NCI-H345 treated with DMSO at 0.1 percent for 48 hours (cell line): ENCODE results near the gene PIK3CD.

ENCODE experiments used
- DNase-seq: peaks from one replicate; lab custom pipeline; 2025; ENCODE audit not compliant: unreplicated experiment; lab: John Stamatoyannopoulos, UW

The PIK3CD gene

DNA sequence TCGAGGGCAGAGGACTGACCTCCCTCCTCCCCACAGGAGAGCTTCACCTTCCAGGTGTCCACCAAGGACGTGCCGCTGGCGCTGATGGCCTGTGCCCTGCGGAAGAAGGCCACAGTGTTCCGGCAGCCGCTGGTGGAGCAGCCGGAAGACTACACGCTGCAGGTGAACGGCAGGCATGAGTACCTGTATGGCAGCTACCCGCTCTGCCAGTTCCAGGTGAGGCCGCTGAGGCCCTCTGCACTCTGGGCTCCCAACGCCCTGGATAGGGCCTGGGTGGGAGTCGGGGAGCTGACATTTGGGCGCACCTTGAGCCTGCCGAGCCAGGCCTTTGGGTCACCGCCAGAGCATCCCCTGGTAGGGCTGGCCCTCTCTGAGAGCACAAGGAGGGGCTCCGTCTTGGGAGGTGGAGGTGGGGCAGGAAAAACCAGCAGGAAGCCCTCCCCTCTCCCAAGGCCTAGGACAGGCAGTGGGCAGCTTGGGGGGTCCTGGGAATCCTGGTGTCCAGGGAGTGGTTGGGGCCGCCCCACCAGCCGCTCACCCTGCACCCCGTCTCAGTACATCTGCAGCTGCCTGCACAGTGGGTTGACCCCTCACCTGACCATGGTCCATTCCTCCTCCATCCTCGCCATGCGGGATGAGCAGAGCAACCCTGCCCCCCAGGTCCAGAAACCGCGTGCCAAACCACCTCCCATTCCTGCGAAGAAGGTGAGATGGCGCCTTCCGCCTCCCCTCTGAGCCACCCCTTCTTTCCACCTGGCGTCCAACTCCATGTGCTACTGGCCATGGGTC is 65.1 kb downstream of the PIK3CD start:
- no peak for DNase-seq

DNA sequence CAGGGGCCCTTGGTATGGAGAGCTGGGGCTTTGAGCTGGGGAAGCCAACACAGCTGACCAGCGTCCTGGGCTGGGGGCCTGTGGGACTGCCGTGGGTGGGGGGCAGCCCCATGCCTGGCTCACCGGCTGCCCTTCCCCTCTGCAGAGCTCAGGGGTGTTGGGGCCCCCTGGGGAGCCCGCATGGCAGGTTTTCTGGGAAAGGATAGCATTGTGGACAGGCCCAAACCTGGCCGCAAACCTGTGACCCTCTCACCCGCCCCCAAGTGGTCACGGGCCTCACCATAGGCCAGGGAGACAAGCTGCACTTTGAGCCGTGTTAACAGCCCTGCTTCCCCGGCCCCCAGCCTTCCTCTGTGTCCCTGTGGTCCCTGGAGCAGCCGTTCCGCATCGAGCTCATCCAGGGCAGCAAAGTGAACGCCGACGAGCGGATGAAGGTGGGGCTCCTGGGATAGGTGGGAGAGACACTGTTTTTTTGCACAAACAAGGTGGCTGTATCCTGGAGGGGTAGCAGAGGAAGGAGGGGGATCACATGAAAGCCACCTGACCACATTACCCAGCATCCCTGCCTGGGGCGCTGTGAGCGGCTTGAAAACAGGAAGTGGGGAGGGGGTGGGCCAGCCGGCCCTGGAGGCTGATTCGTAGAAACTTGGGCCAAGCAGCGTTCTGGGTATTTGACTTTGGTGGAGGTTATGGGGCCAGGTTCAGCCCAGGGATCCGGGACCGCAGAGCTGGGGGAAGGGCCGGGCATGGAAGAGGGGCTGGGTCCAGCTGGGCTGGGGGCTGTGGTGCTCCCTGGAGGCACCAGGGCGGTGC is 65.9 kb downstream of the PIK3CD start:
- DNase-seq, result no peak

DNA sequence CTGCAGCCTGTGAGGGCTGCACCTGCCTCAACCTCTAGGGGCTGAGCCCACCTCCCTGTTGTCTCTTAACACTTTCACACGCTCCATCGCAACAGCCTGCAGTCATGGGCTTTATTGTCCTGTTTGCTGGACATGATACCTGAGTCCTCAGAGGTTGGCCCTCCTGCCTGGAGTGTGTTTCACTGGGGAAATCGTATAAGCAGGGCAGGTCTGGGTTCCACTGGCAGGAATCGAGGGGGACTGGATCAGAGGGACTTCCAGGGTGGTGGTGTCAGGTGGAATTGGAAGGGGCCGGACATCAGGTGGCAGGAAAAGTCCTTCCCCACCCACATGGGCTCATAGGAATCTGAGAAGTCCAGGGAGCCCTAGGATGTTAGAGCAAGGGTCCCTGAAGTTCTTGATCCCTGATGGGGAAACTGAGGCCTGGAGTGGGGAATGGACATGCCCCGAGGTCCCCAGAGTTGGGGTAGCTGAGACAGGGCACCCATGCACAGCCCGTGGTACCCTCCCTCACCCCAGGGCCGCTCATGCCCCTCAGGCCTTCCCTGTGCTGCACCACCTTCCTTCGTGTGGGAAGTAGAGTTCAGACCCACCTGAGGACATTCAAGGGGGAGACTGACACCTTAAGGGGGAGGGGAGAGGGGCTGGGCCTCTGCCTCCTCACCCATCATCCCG is 66.6 kb downstream of the PIK3CD start:
- no peak for DNase-seq

DNA sequence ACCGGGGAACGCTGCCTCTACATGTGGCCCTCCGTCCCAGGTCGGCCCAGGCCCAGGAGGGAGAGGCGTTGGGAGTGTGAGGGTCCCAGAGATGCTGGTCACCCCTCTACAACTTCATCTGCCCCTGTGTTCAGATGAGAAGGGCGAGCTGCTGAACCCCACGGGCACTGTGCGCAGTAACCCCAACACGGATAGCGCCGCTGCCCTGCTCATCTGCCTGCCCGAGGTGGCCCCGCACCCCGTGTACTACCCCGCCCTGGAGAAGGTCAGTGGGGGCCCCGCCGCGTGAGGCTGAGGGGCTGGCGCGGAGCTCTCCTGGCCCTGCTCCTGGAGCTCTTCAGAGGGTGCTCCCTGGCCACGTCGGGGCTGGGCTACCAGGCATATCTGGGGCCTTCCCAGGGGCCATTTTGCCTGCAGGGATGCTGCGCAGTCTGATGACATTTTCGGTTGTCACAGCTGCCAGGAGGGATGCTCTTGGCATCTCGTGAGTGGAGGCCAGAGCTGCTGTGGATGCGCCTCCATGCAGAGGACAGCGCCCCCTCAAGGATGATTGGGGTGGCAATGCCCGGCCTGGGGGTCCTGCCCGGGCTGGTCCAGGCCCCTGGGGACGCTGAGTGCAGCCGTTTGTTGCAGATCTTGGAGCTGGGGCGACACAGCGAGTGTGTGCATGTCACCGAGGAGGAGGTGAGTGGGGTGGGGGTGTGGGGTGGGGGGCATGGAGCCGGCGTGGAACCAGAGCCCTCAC is 68.6 kb downstream of the PIK3CD start:
- no peak for DNase-seq

DNA sequence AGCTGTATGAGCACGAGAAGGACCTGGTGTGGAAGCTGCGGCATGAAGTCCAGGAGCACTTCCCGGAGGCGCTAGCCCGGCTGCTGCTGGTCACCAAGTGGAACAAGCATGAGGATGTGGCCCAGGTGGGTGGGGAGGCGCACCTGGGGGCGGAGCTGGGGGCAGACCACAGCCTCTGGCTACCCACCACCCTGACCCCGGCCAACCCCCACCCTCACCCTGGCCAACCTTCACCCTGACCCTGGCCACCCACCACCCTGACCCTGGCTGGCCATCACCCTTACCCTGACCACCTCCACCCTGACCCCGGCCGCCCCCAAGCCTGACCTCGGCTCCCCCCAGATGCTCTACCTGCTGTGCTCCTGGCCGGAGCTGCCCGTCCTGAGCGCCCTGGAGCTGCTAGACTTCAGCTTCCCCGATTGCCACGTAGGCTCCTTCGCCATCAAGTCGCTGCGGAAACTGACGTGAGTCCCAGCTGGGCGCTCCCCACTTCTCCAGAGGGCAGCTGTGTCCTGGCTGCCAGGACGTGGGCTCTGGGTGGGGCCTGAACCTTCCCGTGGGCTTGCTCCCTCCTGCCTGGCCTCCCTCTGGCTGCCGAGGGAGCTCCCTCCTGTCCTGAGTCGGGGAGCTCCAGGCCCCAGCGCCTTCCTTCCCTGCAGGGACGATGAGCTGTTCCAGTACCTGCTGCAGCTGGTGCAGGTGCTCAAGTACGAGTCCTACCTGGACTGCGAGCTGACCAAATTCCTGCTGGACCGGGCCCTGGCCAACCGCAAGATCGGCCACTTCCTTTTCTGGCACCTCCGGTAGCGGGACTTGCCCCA is 69.5 kb downstream of the PIK3CD start:
- DNase-seq, result no peak

GRCh38 chr1:9721606-9722377 is 70.3 kb downstream of the PIK3CD start:
- DNase-seq, result no peak

GRCh38 chr1:9722378-9722749 is 70.8 kb downstream of the PIK3CD start:
- no peak for DNase-seq

- no peak for DNase-seq
Measured at GRCh38 chr1:9723068-9723805, 71.7 kb downstream of the PIK3CD start.

DNA sequence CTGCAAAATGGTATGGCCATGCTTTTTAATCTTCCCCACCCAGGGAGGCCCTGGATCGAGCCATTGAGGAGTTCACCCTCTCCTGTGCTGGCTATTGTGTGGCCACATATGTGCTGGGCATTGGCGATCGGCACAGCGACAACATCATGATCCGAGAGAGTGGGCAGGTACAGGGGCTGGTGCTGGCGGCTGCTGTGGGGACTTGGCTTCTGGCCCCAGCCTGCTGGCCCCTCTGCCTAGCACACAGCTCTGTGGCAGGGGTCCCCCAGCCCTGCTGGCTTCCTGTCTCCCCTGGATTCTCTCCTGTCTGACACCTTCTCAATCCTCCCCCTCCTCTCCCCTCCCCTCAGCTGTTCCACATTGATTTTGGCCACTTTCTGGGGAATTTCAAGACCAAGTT is 72.4 kb downstream of the PIK3CD start:
- no peak for DNase-seq

GRCh38 chr1:9724706-9725476 is 73.4 kb downstream of the PIK3CD start:
- DNase-seq, result peak; percentile 3

- no peak for DNase-seq
Measured at GRCh38 chr1:9726406-9726805, 74.9 kb downstream of the PIK3CD start.

- DNase-seq, result no peak
Measured at GRCh38 chr1:9726905-9727595, 75.5 kb downstream of the PIK3CD start.

- DNase-seq, result no peak
Measured at GRCh38 chr1:9728451-9729295, 77.1 kb downstream of the PIK3CD start.

DNA sequence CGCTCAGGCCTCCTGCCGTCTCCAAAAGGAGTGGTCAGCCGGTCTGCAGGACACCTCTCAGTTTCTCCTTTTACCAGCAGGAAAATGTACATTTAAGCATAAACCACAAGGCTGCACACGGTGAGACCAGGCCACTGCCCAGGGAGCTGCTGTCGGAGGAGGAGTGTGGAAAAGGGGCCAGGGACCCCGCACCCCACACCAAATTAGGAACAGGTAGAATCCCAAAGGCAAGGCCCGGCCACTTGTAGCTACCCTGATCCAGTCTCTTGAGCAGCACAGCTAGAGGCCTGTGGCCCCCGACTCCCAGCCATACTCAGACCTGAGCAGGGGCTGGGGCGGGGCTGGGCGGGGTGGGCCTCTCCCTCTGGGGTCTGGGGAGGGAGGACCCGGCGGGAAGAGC is 78.0 kb downstream of the PIK3CD start:
- DNase-seq, result no peak

DNA sequence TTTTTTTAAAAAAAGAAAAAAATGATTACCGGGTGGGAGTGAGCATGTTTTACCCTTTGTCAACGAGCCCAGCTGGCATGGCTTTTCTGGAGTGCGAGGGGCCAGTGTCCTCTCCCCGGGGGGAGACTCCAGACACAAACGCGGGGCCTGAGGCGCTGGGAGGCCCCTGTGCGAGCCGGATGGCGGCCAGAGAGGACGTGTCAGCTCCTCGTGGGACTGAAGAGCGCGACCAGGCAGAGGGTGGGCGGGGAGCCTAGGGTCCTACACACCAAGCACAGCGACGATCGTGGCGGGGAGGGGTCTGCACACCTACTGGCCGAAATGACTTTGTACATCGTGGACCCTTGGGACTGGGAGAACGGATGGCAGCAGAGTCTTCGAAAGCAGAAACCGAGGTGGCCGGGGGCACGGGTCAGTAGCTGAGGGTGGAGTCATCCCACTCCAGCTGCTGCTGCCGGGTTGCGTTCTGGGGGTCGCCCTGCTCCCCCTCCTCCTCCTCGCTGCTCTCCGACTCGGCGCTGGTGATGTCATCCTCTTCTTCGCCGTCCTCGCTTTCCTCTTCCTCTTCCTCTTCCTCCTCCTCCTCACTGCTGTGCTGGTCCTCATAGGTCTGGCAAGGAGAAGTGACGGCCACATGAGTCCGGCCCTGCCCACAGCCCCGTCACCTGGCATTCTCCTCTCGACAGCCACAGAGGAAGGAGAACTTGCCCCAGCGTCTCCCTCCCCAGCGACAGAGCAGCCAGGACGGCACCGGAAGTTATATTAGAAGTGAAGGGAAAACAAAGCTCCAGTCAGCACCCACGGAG is 78.8 kb downstream of the PIK3CD start:
- no peak for DNase-seq

- DNase-seq, result no peak
Measured at GRCh38 chr1:9731051-9731537, 79.6 kb downstream of the PIK3CD start.
